Fibroblast of upper back skin (primary cell): ENCODE data around the gene ARAF.

ENCODE experiments used
- DNase-seq: peaks from one replicate; pipeline ENCODE4 v3.0.0-alpha.2; 2013

ARAF gene

DNA sequence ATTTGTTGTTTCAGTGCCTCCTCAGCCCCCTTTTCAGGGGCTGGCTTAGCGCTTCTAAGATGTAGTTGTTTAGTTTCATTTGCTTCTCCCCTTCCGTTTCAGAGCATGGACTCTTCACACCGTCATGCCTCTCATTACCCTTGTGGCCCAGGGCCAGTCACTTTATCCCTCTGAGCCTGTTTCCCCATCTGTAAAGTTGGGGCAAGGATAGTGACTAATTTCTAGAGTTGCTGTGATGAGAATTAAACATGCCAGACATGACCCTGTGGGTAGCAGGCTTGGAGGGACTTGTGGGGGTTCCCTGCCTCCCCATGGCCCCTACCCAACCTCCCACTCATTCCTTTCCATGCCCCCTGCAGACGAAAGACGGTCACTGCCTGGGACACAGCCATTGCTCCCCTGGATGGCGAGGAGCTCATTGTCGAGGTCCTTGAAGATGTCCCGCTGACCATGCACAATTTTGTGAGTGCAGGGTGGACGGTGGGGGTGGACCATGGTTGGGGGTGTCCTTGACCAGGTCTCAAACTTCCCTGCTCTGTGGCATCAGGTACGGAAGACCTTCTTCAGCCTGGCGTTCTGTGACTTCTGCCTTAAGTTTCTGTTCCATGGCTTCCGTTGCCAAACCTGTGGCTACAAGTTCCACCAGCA is 3.6 kb downstream of the ARAF start:
- no peak for DNase-seq

DNA sequence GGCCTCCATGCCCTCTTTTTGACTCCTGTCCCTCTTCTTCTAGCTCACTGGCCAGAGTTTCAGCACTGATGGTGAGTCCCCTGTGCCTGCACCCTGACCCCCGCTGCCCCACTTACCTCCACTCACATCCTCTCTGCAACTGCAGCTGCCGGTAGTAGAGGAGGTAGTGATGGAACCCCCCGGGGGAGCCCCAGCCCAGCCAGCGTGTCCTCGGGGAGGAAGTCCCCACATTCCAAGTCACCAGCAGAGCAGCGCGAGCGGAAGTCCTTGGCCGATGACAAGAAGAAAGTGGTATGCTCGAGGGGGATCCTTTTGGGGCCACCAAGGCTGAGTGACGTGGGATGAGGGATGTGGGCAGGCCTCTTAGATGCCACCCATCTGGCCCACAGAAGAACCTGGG is 5.8 kb downstream of the ARAF start:
- no peak for DNase-seq

- DNase-seq: no peak
Measured at GRCh38 chrX:47568656-47569295, 7.8 kb downstream of the ARAF start.

- DNase-seq: no peak
Measured at GRCh38 chrX:47570794-47571193, 9.8 kb downstream of the ARAF start.

DNA sequence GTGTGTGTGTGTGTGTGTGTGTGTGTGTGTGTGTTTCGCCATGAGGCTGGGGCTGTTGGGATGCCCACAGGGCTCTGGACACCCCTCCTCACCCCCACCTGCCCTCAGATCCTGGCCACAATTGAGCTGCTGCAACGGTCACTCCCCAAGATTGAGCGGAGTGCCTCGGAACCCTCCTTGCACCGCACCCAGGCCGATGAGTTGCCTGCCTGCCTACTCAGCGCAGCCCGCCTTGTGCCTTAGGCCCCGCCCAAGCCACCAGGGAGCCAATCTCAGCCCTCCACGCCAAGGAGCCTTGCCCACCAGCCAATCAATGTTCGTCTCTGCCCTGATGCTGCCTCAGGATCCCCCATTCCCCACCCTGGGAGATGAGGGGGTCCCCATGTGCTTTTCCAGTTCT is 10.2 kb downstream of the ARAF start:
- no peak for DNase-seq

DNA sequence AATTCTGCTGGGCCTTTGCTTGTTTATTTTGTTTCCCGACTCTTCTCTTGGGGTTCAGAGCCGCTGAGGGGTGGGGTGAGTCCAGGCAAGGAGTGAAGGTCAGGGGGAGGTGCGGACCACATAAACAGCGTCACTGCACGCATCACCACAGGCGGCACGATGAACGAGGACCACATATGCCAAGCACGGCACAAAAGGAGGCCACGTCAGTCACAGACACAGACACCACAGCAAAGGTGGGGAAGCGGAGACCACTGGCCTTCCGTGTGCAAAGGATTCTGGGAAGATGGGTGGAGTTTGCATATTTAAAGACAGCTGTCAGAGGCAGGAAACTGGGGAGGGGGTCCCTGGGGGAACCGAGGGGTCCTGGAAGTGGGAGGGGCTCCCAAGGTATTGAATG is 10.9 kb downstream of the ARAF start:
- DNase-seq: no peak

DNA sequence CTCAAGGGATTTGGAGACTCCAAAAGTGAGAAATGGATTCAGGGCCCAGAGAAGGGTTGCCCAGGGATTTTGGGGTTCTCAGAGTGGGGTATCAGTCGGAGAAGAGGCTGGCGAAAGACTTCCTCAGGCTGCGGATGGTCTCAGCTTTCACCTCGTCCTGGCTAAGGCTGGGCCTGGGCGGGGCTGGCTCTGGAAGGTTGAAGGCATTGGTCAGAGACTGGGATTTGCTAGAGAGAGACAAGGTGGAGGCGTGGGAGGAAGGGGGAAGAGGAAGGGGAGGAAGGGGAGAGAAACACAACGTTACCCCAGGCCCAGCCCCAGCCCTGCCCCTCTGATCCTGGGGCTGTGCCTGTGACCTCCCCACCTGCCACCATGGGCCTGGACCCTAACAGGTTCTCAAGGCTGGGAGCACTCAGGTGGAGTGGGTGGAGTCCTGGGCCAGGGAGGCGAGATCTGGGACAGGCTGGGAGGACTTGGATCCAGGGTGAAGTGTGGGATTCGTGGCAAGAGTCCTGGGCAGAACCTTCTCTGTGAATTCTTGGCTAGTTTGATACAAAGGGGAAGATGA is 11.9 kb downstream of the ARAF start:
- no peak for DNase-seq

GRCh38 chrX:47573341-47574075 is 12.5 kb downstream of the ARAF start:
- peak; percentile 79 for DNase-seq

GRCh38 chrX:47574076-47574546 is 13.1 kb downstream of the ARAF start:
- peak; percentile 14 for DNase-seq

GRCh38 chrX:47574547-47575301 is 13.7 kb downstream of the ARAF start:
- peak; percentile 28 for DNase-seq

DNA sequence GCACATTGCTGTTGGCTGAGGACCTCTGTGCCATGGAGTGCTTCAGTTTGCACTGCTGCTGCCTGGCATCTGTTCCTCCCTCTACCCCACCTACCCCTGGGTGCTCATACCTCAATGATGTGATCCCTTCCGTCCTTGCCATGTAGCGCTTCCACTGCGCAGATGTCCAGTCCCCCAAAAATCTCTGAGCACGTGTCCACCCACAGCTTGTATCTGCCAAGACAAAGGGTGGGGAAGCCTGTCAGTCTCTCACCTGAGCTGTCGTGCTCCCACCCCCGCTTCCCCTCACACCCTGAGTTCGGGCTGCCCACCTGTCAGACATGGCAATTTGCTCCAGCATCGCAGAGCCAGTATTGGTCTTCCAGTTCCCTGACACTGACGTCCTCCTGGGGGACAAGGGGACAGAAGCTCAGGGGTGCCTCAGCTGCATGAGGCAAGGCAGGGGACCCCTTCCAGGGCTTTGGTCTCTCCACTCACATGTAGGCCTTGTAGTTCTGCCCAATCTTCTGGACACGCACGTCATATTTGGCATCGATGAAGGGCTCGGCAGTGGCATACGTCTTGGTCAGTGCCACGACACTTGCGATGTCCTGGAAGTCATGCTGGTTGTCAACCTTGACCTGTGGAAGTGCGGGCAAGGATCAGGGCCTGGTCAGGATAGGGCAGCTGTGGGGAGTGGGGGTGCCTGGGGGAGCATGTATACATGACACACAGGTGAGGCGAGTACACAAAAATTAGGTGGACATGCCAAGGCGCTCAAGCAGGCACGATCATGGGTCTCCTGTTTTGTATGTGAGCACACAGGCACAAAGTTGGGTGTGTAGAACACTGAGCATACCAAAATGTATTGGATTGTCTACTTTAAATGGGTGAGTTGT is 15.3 kb downstream of the ARAF start:
- no peak for DNase-seq

- DNase-seq: no peak
Measured at GRCh38 chrX:47577424-47577823, 16.4 kb downstream of the ARAF start.

GRCh38 chrX:47577901-47578300 is 16.9 kb downstream of the ARAF start:
- no peak for DNase-seq

DNA sequence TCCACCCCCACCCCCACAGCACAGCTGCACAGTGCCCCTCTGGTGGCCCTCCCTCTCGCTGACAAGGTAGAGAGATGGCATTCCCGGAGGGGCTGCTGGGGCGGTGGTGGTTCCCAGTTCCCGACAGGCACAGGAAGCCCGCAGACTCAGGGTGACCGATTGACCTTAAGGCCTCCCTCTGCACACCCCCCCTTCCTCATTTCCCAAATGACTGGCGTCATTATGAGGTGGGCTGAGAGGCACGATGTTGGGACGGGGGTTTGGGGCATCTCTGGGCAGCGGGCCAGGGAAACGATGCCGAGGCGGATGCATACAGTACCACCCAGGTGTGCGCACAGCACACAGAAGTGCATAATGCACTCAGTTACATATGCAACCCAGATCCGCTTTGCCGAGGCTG is 17.7 kb downstream of the ARAF start:
- DNase-seq: no peak

GRCh38 chrX:47579537-47579936 is 18.5 kb downstream of the ARAF start:
- DNase-seq: peak; percentile 44

DNA sequence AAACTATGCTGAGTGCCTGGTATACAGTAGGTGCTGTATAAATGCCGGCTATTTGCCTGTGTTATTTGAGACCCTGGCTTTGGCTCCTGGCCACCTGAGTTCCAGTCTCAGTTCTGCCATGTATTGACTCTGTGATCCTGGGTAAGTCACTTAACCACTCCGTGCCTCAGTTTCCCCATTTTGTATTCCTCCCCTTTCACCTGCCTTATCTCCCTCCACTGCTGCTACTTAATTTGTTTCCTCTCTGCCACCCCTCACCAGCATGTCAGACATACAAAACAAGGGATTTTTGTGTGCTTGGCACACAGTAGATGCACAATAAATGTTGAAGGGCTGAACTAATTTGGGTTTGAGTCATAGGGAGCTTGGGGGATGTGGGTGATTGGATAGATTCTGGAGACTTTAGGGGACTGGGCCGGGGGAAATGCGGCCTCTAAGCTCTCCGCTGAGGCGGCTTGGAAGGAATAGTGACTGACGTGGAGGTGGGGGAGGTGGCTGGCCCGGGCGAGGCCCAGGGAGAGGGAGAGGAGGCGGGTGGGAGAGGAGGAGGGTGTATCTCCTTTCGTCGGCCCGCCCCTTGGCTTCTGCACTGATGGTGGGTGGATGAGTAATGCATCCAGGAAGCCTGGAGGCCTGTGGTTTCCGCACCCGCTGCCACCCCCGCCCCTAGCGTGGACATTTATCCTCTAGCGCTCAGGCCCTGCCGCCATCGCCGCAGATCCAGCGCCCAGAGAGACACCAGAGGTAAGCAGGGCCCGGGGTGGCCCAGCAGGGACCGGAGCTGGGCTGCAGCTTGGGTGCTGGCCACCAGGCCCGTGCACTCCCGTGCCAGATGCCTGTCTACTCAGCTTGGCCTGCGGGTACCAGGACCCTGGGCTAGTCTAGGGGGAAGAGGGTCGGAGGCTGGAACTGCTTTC is 21.0 kb downstream of the ARAF start, which contains the start of gene TIMP1:
TSS of gene TIMP1 (plus strand) at position 706 of the 917 bp plus-strand sequence. CDS start 980 bp downstream, outside the sequence.
- peak; percentile 94 for DNase-seq

GRCh38 chrX:47583240-47583861 is 22.3 kb downstream of the ARAF start:
- DNase-seq: no peak

DNA sequence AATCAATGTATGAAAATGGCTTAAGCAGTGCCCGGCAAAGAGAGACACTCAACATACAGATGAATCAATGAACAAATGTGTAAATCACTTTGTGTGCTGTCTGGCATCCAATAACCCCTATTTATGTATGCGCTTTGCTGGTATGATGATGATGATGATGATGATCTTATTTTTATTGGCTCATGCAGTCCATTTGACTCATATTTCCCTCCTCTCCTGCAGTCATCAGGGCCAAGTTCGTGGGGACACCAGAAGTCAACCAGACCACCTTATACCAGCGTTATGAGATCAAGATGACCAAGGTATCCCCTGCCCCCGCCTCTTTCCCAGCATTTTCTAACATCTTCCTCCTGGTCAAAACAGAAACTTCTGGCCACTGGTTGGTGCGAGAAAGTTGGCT is 23.7 kb downstream of the ARAF start:
- DNase-seq: no peak

- no peak for DNase-seq
Measured at GRCh38 chrX:47585273-47585672, 24.3 kb downstream of the ARAF start.
